Transverse colon (tissue), 4 donors: ENCODE measurements around the gene TNIP3. TPM values are rescaled to one million over a fixed set of nuclear protein-coding genes. Genes with fewer than 3 reads are reported as not detected.
A peak's percentile ranks its signal among the peaks of the same experiment; 100 is the strongest.

Source experiments
- DNase-seq: peaks from one replicate; pipeline ENCODE4 v3.0.0-alpha.2; 2019
- H3K27ac ChIP-seq, 4 donors: fragments of 200-600 bp; sonication (generic); 2 replicates each; pipeline ENCODE4 v1.5.1; 2016 to 2018; ENCODE audit warnings: inconsistent platforms in 4 of 4
- H3K27me3 ChIP-seq: fragments of 200-600 bp; sonication (generic); 2 replicates; pipeline ENCODE4 v1.5.1; 2017; ENCODE audit warnings: inconsistent platforms
- H3K36me3 ChIP-seq, 4 donors: fragments of 200-600 bp; sonication (generic); 2 replicates each; pipeline ENCODE4 v1.5.1; 2017 to 2019; ENCODE audit warnings: inconsistent platforms in 4 of 4
- H3K4me1 ChIP-seq, 4 donors: fragments of 200-600 bp; sonication (generic); 2 replicates each; pipeline ENCODE4 v1.5.1; 2017 to 2020; ENCODE audit warnings: inconsistent platforms in 4 of 4
- H3K4me3 ChIP-seq, 4 donors: fragments of 200-600 bp; sonication (generic); 1 replicate in 1 of 4; 2 replicates in 3 of 4; pipeline versions ENCODE4 v1.5.1 to v1.6.1; 2017 to 2019; ENCODE audit warnings: inconsistent platforms in 4 of 4
- H3K9me3 ChIP-seq, 2 donors: fragments of 200-600 bp; sonication (generic); 2 replicates each; pipeline ENCODE4 v1.5.1; 2017 to 2019; ENCODE audit warnings: inconsistent platforms in 2 of 2
- EP300 ChIP-seq: sonication (generic); formaldehyde crosslinking; IDR thresholded peaks from one replicate; pipeline ENCODE4 v1.6.1; 2017; ENCODE audit warnings: antibody characterized with exemption, low read depth
- POLR2A ChIP-seq: fragments of 450-650 bp; IDR thresholded peaks from one replicate; pipeline ENCODE4 v1.6.1; 2016; ENCODE audit warnings: antibody characterized with exemption, mild to moderate bottlenecking, moderate library complexity
- POLR2AphosphoS5 ChIP-seq, 3 donors: sonication (generic); formaldehyde crosslinking; IDR thresholded peaks; one replicate each; pipeline ENCODE4 v1.6.1; 2016; ENCODE audit warnings: antibody characterized with exemption in 3 of 3
- WGBS, 2 donors: methylation state at CpG; one replicate each; pipeline ENCODE4 v1.1.5; 2018; ENCODE audit warnings: low coverage in 1 of 2; 5-methylcytosine and 5-hydroxymethylcytosine counted together
- in situ Hi-C, 4 donors: fragments of 200-750 bp; cut with MboI; loops; one replicate each; pipeline versions ENCODE4 v1.15.0 to v1.15.1; 2017; ENCODE audit warnings: low sequenced_read_pairs in 3 of 4, low pct_ligation_motif_present in 1 of 4, low pct_unique_long_range_greater_than_20kb in 1 of 4
- intact Hi-C: fragments of 100-400 bp; cut with DNase I; formaldehyde crosslinking; loops from one replicate; pipeline ENCODE4 v1.15.1; 2023; ENCODE audit warnings: low total_unique reads
- total RNA-seq, 4 donors: library from RNA; depleted of rRNA; stranded (reverse); fragments of >200 nt; gene quantifications; one replicate each; pipeline ENCODE4 v1.1.0, GENCODE V29; 2016
- TF ChIP-seq, protein P1 (sequence below), 5 experiments: fragments of 200-600 bp in 3 of 5; fragments of 450-650 bp in 2 of 5; sonication (generic) in 3 of 5; IDR thresholded peaks; 1 replicate in 2 of 5; 2 replicates in 3 of 5; pipeline ENCODE4 v1.5.1; 2016 to 2017; ENCODE audit warnings: antibody characterized with exemption in 5 of 5, inconsistent platforms in 3 of 5, mild to moderate bottlenecking in 2 of 5, moderate library complexity in 1 of 5

The TNIP3 gene
- total RNA-seq, 4 donors from 2014 or later, result 0.41 to 1.8 (median 0.79) TPM; not detected in 1

GRCh38 chr4:121118344-121118743 lies 45.8 kb downstream of the TNIP3 start:
- TF ChIP-seq EP300 (no peak), POLR2AphosphoS5 (IDR thresholded peaks at IDR 0.05) (no peak), POLR2A (no peak)
- TF ChIP-seq, protein P1, sequence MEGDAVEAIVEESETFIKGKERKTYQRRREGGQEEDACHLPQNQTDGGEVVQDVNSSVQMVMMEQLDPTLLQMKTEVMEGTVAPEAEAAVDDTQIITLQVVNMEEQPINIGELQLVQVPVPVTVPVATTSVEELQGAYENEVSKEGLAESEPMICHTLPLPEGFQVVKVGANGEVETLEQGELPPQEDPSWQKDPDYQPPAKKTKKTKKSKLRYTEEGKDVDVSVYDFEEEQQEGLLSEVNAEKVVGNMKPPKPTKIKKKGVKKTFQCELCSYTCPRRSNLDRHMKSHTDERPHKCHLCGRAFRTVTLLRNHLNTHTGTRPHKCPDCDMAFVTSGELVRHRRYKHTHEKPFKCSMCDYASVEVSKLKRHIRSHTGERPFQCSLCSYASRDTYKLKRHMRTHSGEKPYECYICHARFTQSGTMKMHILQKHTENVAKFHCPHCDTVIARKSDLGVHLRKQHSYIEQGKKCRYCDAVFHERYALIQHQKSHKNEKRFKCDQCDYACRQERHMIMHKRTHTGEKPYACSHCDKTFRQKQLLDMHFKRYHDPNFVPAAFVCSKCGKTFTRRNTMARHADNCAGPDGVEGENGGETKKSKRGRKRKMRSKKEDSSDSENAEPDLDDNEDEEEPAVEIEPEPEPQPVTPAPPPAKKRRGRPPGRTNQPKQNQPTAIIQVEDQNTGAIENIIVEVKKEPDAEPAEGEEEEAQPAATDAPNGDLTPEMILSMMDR (IDR thresholded peaks at IDR 0.05), result no peak
- in situ Hi-C loops (loop anchor here in 1 of 4 donors (25.0 kb wide), 1 partner anchor 956 kb away; no protein-coding TSS in a partner anchor), intact Hi-C loops (no loop called here)
- H3K36me3 ChIP-seq, result no peaks in the 10 kb centered on the region
- H3K4me1 ChIP-seq, result no peaks in the 10 kb centered on the region
- no peak overlapping the region for H3K4me3 ChIP-seq
- 81 to 85% methylated on average over 2 of the region's 2 CpGs for WGBS, 2 donors
- H3K27me3 ChIP-seq, result no peaks in the 10 kb centered on the region
- no peak overlapping the region for H3K27ac ChIP-seq
- DNase-seq, result no peak
- H3K9me3 ChIP-seq, result no peaks in the 10 kb centered on the region

DNA sequence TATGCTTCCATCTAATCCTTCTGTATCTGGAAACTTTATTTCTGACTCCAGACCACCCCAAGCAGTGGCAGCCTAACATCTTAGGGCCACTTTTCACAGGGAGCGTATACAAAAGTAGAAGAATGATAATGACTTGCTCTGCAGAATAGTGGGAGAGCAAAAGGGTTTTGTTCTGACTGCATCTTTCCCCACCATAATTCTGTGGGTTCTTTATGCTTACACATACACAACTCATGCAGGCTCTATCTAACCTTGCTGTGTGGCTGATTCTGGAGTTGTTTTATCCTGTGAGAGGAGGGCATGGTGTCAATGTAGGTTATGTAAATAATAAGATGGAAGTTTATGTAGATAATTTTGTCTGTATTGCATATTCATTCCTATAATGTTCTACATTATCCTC lies 49.4 kb downstream of the TNIP3 start:
- 63 to 79% methylated on average over 1 of the region's 1 CpG for WGBS, 2 donors
- in situ Hi-C loops (loop anchor here in 1 of 4 donors (25.0 kb wide), 1 partner anchor 952 kb away; no protein-coding TSS in a partner anchor), intact Hi-C loops (no loop called here)
- H3K4me3 ChIP-seq, result no peak overlapping the region
- no peak overlapping the region for H3K27ac ChIP-seq
- TF ChIP-seq EP300 (no peak), POLR2A (no peak), POLR2AphosphoS5 (IDR thresholded peaks at IDR 0.05) (no peak)
- TF ChIP-seq, protein P1 (IDR thresholded peaks at IDR 0.05), result no peak
- H3K9me3 ChIP-seq, result no peaks in the 10 kb centered on the region
- H3K36me3 ChIP-seq, result no peaks in the 10 kb centered on the region
- no peaks in the 10 kb centered on the region for H3K27me3 ChIP-seq
- no peak for DNase-seq
- no peaks in the 10 kb centered on the region for H3K4me1 ChIP-seq

GRCh38 chr4:121112530-121112929 lies 51.6 kb downstream of the TNIP3 start:
- no peaks in the 10 kb centered on the region for H3K27me3 ChIP-seq
- no peak overlapping the region for H3K4me3 ChIP-seq
- no peak for DNase-seq
- no peaks in the 10 kb centered on the region for H3K4me1 ChIP-seq
- in situ Hi-C loops (loop anchor here in 1 of 4 donors (25.0 kb wide), 1 partner anchor 950 kb away; no protein-coding TSS in a partner anchor), intact Hi-C loops (no loop called here)
- no peaks in the 10 kb centered on the region for H3K36me3 ChIP-seq
- no peak overlapping the region for H3K27ac ChIP-seq
- TF ChIP-seq POLR2AphosphoS5 (IDR thresholded peaks at IDR 0.05), result no peak
- TF ChIP-seq, protein P1 (IDR thresholded peaks at IDR 0.05), result peak; percentile 34 to 46 (median 40)
- no peaks in the 10 kb centered on the region for H3K9me3 ChIP-seq

DNA sequence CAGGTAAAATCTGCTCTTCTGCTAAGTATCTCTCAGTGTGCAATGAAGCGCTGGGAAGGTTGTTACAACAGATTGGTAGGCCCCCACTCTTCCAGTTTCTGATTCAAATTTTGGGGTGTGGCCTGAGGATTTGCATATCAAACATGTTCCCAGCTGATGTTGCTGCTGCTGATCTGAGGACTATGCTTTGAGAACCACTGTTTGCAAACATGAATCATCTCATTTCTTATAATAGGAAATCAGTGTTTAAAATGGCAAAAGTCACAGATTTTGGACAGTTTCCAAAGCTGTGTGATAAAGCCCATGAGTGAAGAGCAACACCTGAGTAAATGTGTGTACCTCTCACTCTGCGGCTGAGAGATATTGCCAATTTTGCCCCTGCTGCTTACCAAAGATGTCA lies 55.6 kb downstream of the TNIP3 start:
- WGBS, 2 donors, result 89 to 95% methylated on average over 1 to 2 of the region's 2 CpGs
- intact Hi-C loops (loop anchor here (5.0 kb wide), 1 partner anchor 796 kb away; no protein-coding TSS in a partner anchor), in situ Hi-C loops (loop anchor here in 3 of 4 donors (10.0 to 25.0 kb wide), 3 partner anchors 944 to 954 kb away; no protein-coding TSS in a partner anchor)
- no peak for DNase-seq
- TF ChIP-seq, protein P1 (IDR thresholded peaks at IDR 0.05), result no peak
- TF ChIP-seq EP300 (no peak), POLR2AphosphoS5 (IDR thresholded peaks at IDR 0.05) (no peak), POLR2A (no peak)
- H3K27ac ChIP-seq, result no peak overlapping the region
- H3K27me3 ChIP-seq, result no peaks in the 10 kb centered on the region
- no peak overlapping the region for H3K4me3 ChIP-seq
- H3K36me3 ChIP-seq, result no peaks in the 10 kb centered on the region
- no peaks in the 10 kb centered on the region for H3K9me3 ChIP-seq
- no peaks in the 10 kb centered on the region for H3K4me1 ChIP-seq
